H1 (cell line): Measurements from ENCODE around the gene TBC1D3B. TPM values are rescaled to one million over a fixed set of nuclear protein-coding genes. Genes with fewer than 3 reads are reported as not detected.

Source experiments
- CTCF ChIA-PET: fragments of 300-600 bp; sonication (Branson Sonifier 250); formaldehyde crosslinking; loops from one replicate; lab custom pipeline; 2021; ENCODE audit not compliant: partially characterized antibody; lab: Charles Lee
- POLR2A ChIA-PET: fragments of 300-600 bp; sonication (Branson Sonifier 250); formaldehyde crosslinking; loops from one replicate; lab custom pipeline; 2021; ENCODE audit warnings: inconsistent platforms; ENCODE audit not compliant: partially characterized antibody; lab: Charles Lee
- DNase-seq, 2 experiments: peaks; one replicate each; pipeline versions ENCODE4 v3.0.0 to v3.0.0-alpha.2; 2010 to 2022; ENCODE audit warnings: low spot score in 2 of 2, low read depth in 1 of 2, mixed read lengths in 1 of 2
- FAIRE-seq: peaks from 2 replicates; lab custom pipeline; 2011; peaks lifted over from hg19 to GRCh38; lab: Jason Lieb, UNC
- H2AFZ ChIP-seq: 2 replicates; pipeline ENCODE4 v1.8.1; 2012; ENCODE audit warnings: low read length, inconsistent platforms
- H2AK5ac ChIP-seq: 2 replicates; pipeline ENCODE4 v1.6.1; 2013; ENCODE audit warnings: low read depth, low read length
- H2BK120ac ChIP-seq: replicated peaks from 2 replicates; pipeline ENCODE3; 2013; ENCODE audit warnings: low read depth, low read length, inconsistent platforms
- H2BK12ac ChIP-seq: 2 replicates; pipeline ENCODE4 v1.6.1; 2013; ENCODE audit warnings: low read depth, low read length
- H2BK15ac ChIP-seq: 2 replicates; pipeline ENCODE4 v1.6.1; 2013; ENCODE audit warnings: low read length
- H2BK20ac ChIP-seq: 2 replicates; pipeline ENCODE4 v1.6.1; 2013; ENCODE audit warnings: low read length
- H2BK5ac ChIP-seq: 2 replicates; pipeline ENCODE4 v1.6.1; 2013; ENCODE audit warnings: low read depth, low read length
- H3K14ac ChIP-seq: 2 replicates; pipeline ENCODE4 v1.6.1; 2013; ENCODE audit warnings: inconsistent platforms; ENCODE audit not compliant: insufficient read length
- H3K18ac ChIP-seq: 2 replicates; pipeline ENCODE4 v1.6.1; 2013; ENCODE audit warnings: low read length; ENCODE audit errors: extremely low read depth
- H3K23ac ChIP-seq: 2 replicates; pipeline ENCODE4 v1.6.1; 2013; ENCODE audit warnings: inconsistent platforms; ENCODE audit not compliant: insufficient read length
- H3K23me2 ChIP-seq: 2 replicates; pipeline ENCODE4 v1.6.1; 2013; ENCODE audit warnings: low read depth, low read length
- H3K27ac ChIP-seq: 2 replicates; pipeline ENCODE4 v1.6.1; 2011; ENCODE audit warnings: low read depth, low read length, inconsistent platforms
- H3K27me3 ChIP-seq, 4 experiments: replicated peaks in 1 of 4; 1 replicate in 1 of 4; 2 replicates in 3 of 4; pipeline versions ENCODE4 v1.6.1 to v1.8.1; 2011 to 2013; ENCODE audit warnings: low read length in 3 of 4, mild to moderate bottlenecking in 3 of 4, inconsistent platforms in 2 of 4, mixed read lengths in 2 of 4, moderate library complexity in 1 of 4; ENCODE audit not compliant: control insufficient read depth in 3 of 4, insufficient read depth in 3 of 4; ENCODE audit errors: extremely low read depth in 1 of 4
- H3K36me3 ChIP-seq, 4 experiments: 2 replicates each; pipeline versions ENCODE4 v1.6.1 to v1.8.1; 2011 to 2013; ENCODE audit warnings: mild to moderate bottlenecking in 4 of 4, low read length in 3 of 4, moderate library complexity in 2 of 4, control low read depth in 1 of 4, inconsistent platforms in 1 of 4; ENCODE audit not compliant: insufficient read depth in 4 of 4, control insufficient read depth in 2 of 4
- H3K4ac ChIP-seq: replicated peaks from 2 replicates; pipeline ENCODE3; 2013; ENCODE audit warnings: low read length, low read depth, mixed read lengths, inconsistent platforms; ENCODE audit not compliant: insufficient read length
- H3K4me1 ChIP-seq, 4 experiments: replicated peaks in 1 of 4; 1 replicate in 1 of 4; 2 replicates in 3 of 4; pipeline versions ENCODE4 v1.6.1 to v1.8.1; 2011 to 2013; ENCODE audit warnings: low read length in 3 of 4, inconsistent platforms in 2 of 4, mixed read lengths in 1 of 4; ENCODE audit not compliant: insufficient read depth in 4 of 4, control insufficient read depth in 3 of 4
- H3K4me2 ChIP-seq, 2 experiments: 2 replicates each; pipeline versions ENCODE4 v1.6.1 to v1.8.1; 2011 to 2013; ENCODE audit warnings: low read depth in 2 of 2, low read length in 2 of 2, control low read depth in 1 of 2, inconsistent platforms in 1 of 2, mild to moderate bottlenecking in 1 of 2; ENCODE audit not compliant: insufficient read depth in 1 of 2
- H3K4me3 ChIP-seq, 4 experiments: fragments of 200-600, 300-600 bp in 1 of 4; sonication (generic), shearing (Covaris generic), sonication (Bioruptor Twin) in 1 of 4; 2 replicates each; pipeline versions ENCODE4 v1.5.1 to v1.8.1; 2011 to 2016; ENCODE audit warnings: low read length in 4 of 4, low read depth in 3 of 4, control low read depth in 2 of 4, inconsistent platforms in 2 of 4, mild to moderate bottlenecking in 2 of 4, mixed read lengths in 1 of 4, moderate library complexity in 1 of 4; ENCODE audit not compliant: insufficient read depth in 2 of 4; ENCODE audit errors: extremely low read depth in 1 of 4
- H3K56ac ChIP-seq: replicated peaks from 2 replicates; pipeline ENCODE3; 2013; ENCODE audit warnings: low read depth, mild to moderate bottlenecking, mixed read lengths, low read length, inconsistent platforms; ENCODE audit not compliant: insufficient read length
- H3K79me1 ChIP-seq: 2 replicates; pipeline ENCODE4 v1.6.1; 2013; ENCODE audit warnings: low read depth, low read length, control low read depth
- H3K79me2 ChIP-seq, 2 experiments: 2 replicates each; pipeline versions ENCODE4 v1.6.1 to v1.8.1; 2012 to 2013; ENCODE audit warnings: low read length in 2 of 2, mild to moderate bottlenecking in 2 of 2, inconsistent platforms in 1 of 2; ENCODE audit not compliant: insufficient read depth in 2 of 2, control insufficient read depth in 1 of 2
- H3K9ac ChIP-seq, 4 experiments: replicated peaks in 1 of 4; 1 replicate in 1 of 4; 2 replicates in 3 of 4; pipeline versions ENCODE4 v1.6.1 to v1.8.1; 2011 to 2013; ENCODE audit warnings: low read depth in 3 of 4, low read length in 3 of 4, control low read depth in 2 of 4, mild to moderate bottlenecking in 2 of 4, moderate library complexity in 2 of 4, inconsistent platforms in 1 of 4; ENCODE audit errors: extremely low read depth in 1 of 4
- H3K9me3 ChIP-seq, 2 experiments: 2 replicates each; pipeline versions ENCODE4 v1.6.1 to v1.8.1; 2012 to 2013; ENCODE audit warnings: mild to moderate bottlenecking in 2 of 2, moderate library complexity in 2 of 2, control low read depth in 1 of 2, inconsistent platforms in 1 of 2, low read depth in 1 of 2, low read length in 1 of 2, mixed read lengths in 1 of 2; ENCODE audit not compliant: insufficient read depth in 2 of 2
- H4K20me1 ChIP-seq, 2 experiments: replicated peaks in 1 of 2; 2 replicates each; pipeline versions ENCODE3 to v1.8.1; 2011 to 2013; ENCODE audit warnings: inconsistent platforms in 2 of 2, low read length in 2 of 2, mild to moderate bottlenecking in 1 of 2; ENCODE audit not compliant: insufficient read depth in 2 of 2, control insufficient read depth in 1 of 2
- H4K5ac ChIP-seq: 2 replicates; pipeline ENCODE4 v1.6.1; 2013; ENCODE audit warnings: low read length, low read depth, mixed read lengths, inconsistent platforms; ENCODE audit not compliant: insufficient read length
- H4K8ac ChIP-seq: 2 replicates; pipeline ENCODE4 v1.8.0; 2013; ENCODE audit warnings: mild to moderate bottlenecking, moderate library complexity, low read length, inconsistent platforms; ENCODE audit not compliant: insufficient read depth; ENCODE audit errors: extremely low read depth
- H4K91ac ChIP-seq: replicated peaks from 2 replicates; pipeline ENCODE3; 2013; ENCODE audit warnings: low read length, mixed read lengths, inconsistent platforms; ENCODE audit not compliant: insufficient read length
- KDM1A ChIP-seq: fragments of 200-600, 300-600 bp; sonication (generic); IDR thresholded peaks from 2 replicates; pipeline ENCODE4 v1.7.1; 2016; ENCODE audit warnings: mild to moderate bottlenecking, low read length, borderline replicate concordance
- TAF1 ChIP-seq: IDR thresholded peaks from 2 replicates; pipeline ENCODE4 v1.6.1; 2011; ENCODE audit warnings: mild to moderate bottlenecking, low read depth, low read length
- WGBS, 2 experiments: shearing (Covaris generic) in 1 of 2; methylation state at CpG; one replicate each; pipeline versions ENCODE4 v1.1.6 to v1.1.7; 2013 to 2015; ENCODE audit warnings: low lambda C conversion rate in 2 of 2, mixed read lengths in 2 of 2, inconsistent platforms in 1 of 2, low coverage in 1 of 2, missing lambda C conversion rate in 1 of 2; ENCODE audit not compliant: insufficient replicate concordance in 2 of 2, insufficient coverage in 1 of 2, insufficient read length in 1 of 2; ENCODE audit errors: extremely low coverage in 1 of 2, missing lambda C conversion rate in 1 of 2; 5-methylcytosine and 5-hydroxymethylcytosine counted together
- polyA plus RNA-seq, 7 experiments: library from polyadenylated mRNA; depleted of rRNA in 3 of 7; stranded (reverse) in 5 of 7; unstranded in 2 of 7; fragments of >200 nt in 5 of 7; fragments of 200-250 nt in 2 of 7; gene quantifications; 1 replicate in 5 of 7; 2 replicates in 1 of 7; 4 replicates in 1 of 7; pipeline versions ENCODE4 v1.2.1 to v1.2.3, GENCODE V29; 2011 to 2013; ENCODE audit warnings: missing spikeins in 2 of 7, mixed read lengths in 2 of 7
- total RNA-seq: library from RNA; stranded (reverse); fragmentation: NEBNext Ultra II Directional; extraction: Animal tissue kit (Norgen Biotek cat#: 25700); gene quantifications from 2 replicates; pipeline ENCODE4 v1.2.1, GENCODE V29; 2021

Gene TBC1D3B
- total and polyA plus RNA-seq, 2 of the 8 experiments (the other 6 are each of a cell fraction or from before 2014, with no cell fraction given) = 0.54 to 6.2 TPM

- Histone ChIP-seq H3K9me3 (no peaks in the 10 kb centered on the region), H3K79me2 (no peaks in the 10 kb centered on the region), H4K20me1 (no peaks in the 10 kb centered on the region), H2BK20ac (no peak overlapping the region), H3K9ac (no peak overlapping the region), H3K4me2 (no peak overlapping the region), H3K23me2 (no peaks in the 10 kb centered on the region), H3K27ac (no peak overlapping the region), H4K91ac (no peak overlapping the region), H3K56ac (no peak overlapping the region), H3K4ac (no peak overlapping the region), H4K8ac (no peak overlapping the region), H3K27me3 (no peaks in the 10 kb centered on the region), H2BK120ac (no peak overlapping the region), H4K5ac (no peak overlapping the region), H2AK5ac (no peak overlapping the region), H2BK15ac (no peak overlapping the region), H3K36me3 (no peaks in the 10 kb centered on the region), H3K23ac (no peak overlapping the region), H2AFZ (no peak overlapping the region; the same call in 1 of the 2 replicates), H3K4me3 (no peak overlapping the region), H2BK5ac (no peak overlapping the region), H3K14ac (no peak overlapping the region), H3K4me1 (peaks cover 0 to 5% (median 0%) of the 10 kb centered on the region in 4 experiments; a peak in 1 of 7 replicates), H2BK12ac (no peak overlapping the region), H3K18ac (no peak overlapping the region), H3K79me1 (no peaks in the 10 kb centered on the region)
- ChIA-PET POLR2A (interaction anchor here (1.3 kb wide), 1 partner anchor 9 kb away, joined by 3 read pairs; no protein-coding TSS in a partner anchor), CTCF (no interaction called here)
- DNase-seq (no peak), FAIRE-seq (no peak)
- 78% methylated on average over 3 of the region's 3 CpGs; no CpG with 5 or more reads in 1 of the 2 experiments for WGBS, 2 experiments
- TF ChIP-seq KDM1A (0 out of 2 replicates have a peak, but pooled peaks have one; percentile 72), TAF1 (no peak)
Measured at GRCh38 chr17:36203335-36203734, 26.9 kb upstream of the TBC1D3B start.
